SU-DHL-6 (cell line): ENCODE results near the gene NMNAT2.

ENCODE experiments used
- CTCF ChIP-seq: fragments of 200-600 bp; sonication (generic); IDR thresholded peaks from one replicate; pipeline ENCODE4 v1.5.1; 2017; ENCODE audit warnings: antibody characterized with exemption, mild to moderate bottlenecking, low read length, moderate library complexity; ENCODE audit not compliant: insufficient read depth, poor library complexity, severe bottlenecking
- EZH2phosphoT487 ChIP-seq: fragments of 200-600 bp; sonication (generic), shearing (Covaris generic); conservative IDR thresholded peaks from 2 replicates; pipeline ENCODE4 v1.6.1; 2018; ENCODE audit warnings: mild to moderate bottlenecking, antibody characterized with exemption, low read length, moderate library complexity, mixed read lengths

- TF ChIP-seq CTCF (no peak), EZH2phosphoT487 (no peak)
Observed at GRCh38 chr1:183388735-183389134, 29.4 kb downstream of the NMNAT2 start.
